Tibial nerve (tissue), 4 donors: ENCODE data around the gene ASPDH.

Source experiments
- CTCF ChIP-seq, 5 experiments: fragments of 200-600 bp in 3 of 5; fragments of 450-650 bp in 2 of 5; sonication (generic) in 3 of 5; IDR thresholded peaks; one replicate each; pipeline ENCODE4 v1.5.1; 2016 to 2019; ENCODE audit warnings: antibody characterized with exemption in 5 of 5, mild to moderate bottlenecking in 3 of 5, moderate library complexity in 2 of 5
- EP300 ChIP-seq, 2 donors: sonication (generic); formaldehyde crosslinking; IDR thresholded peaks; one replicate each; pipeline ENCODE4 v1.6.1; 2017; ENCODE audit warnings: antibody characterized with exemption in 2 of 2, mild to moderate bottlenecking in 1 of 2
- POLR2A ChIP-seq, 2 donors: fragments of 450-650 bp; IDR thresholded peaks; one replicate each; pipeline ENCODE4 v1.6.1; 2017; ENCODE audit warnings: antibody characterized with exemption in 2 of 2, mild to moderate bottlenecking in 2 of 2, moderate library complexity in 2 of 2

GRCh38 chr19:50537306-50537685 is 23.6 kb upstream of the ASPDH start:
- TF ChIP-seq CTCF (IDR thresholded peaks at IDR 0.05), result no peak
- TF ChIP-seq POLR2A (IDR thresholded peaks at IDR 0.05), result no peak
- no peak for TF ChIP-seq EP300 (IDR thresholded peaks at IDR 0.05)
